Measurements from ENCODE around the gene CD101.
A peak's percentile ranks its signal among the peaks of the same experiment; 100 is the strongest.

Gene CD101

DNA sequence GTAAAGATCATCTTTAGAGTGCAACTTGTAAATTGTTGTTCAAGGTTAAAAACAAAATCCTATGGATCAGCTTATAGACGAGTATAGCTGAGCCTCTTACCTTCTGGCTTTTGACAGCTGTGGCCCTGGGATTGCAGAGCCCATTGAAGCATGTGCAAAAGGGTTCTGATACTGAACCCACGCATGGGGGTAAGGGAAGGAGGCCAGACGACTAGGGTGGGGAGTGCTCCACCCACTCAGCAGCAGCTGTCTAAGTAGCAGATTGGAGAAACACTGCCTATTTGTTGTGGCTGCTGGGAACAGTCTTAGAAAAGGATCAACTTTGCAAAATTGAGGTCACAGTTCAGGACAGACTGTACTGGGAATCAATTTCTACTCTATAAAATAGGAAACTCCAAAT, 16.1 kb downstream of the CD101 start:
- no peak for DNase-seq

DNA sequence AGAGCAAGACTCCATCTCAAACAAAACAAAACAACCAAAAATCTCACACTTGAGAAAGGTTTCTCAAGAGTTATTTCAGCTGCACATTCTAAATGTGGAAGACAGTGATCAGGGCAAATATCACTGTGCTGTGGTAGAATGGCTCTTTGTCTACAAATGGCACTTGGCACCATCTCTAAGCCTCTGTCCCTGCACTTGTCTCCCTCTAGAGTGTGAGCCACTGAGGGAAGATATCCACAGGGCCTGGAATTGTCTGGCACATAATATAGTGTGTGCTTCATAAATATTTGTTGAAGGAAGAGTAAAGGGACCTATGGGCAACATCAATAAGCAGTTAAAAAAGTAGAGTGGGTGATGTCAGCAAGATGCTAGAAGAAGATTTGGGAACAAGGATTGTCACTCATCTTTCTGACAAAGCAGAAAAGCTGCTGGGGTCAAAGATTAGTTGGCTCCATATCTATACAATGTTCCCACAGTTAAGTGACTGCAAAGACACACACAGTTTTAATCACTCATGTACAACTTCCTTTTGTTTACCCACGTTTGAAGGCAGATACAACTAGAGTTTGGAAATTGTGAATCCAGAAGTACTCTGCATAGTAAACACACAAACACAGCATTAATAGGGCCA, 19.1 kb downstream of the CD101 start:
- no peak for DNase-seq

DNA sequence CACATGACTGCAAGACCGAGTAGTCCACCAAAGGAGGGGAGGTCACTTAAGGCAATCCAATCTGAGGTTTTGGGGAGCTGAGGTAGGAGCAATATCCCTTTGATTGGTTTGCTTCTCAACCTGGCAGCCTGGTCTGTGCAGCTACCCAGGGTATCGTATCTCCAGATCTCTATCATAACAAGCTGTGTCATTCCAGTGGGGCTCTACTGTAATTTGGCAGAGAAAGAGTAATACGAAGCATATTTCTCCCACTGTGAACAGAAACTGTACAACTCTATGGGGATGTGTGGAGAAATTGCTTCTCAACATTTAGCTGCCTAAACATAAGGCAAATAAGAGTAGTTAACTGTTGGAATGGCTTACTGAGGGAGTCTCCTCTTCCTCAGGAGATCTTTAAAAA, 20.6 kb downstream of the CD101 start:
- DNase-seq, result no peak

DNA sequence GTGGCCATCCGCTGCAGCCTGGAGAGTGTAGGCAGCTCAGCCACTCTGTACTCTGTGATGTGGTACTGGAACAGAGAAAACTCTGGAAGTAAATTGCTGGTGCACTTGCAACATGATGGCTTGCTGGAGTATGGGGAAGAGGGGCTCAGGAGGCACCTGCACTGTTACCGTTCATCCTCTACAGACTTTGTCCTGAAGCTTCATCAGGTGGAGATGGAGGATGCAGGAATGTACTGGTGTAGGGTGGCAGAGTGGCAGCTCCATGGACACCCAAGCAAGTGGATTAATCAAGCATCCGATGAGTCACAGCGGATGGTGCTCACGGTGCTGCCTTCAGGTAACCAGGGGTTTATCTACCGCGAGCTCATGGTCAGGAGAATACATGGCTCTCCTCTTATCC, 24.0 kb downstream of the CD101 start:
- DNase-seq, result no peak

DNA sequence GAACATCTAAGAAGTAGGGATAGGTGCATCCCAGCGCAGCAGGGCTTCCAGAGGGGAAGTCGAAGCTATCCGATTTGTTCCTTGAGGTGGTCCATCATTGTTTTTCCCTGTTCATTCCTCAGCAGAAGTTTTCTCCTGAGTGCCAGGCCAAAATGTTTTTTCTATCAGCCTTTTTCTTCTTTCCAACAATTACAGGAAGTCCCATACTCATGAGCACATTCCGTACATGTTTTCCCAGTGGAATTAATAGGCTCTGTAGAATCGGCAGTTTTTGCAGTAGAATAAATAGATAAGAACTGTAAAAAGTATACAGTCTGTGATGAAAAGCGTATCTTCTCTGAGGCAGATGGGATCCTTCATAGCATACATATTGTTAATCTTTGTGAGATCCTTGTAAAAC, 24.8 kb downstream of the CD101 start:
- no peak for DNase-seq

DNA sequence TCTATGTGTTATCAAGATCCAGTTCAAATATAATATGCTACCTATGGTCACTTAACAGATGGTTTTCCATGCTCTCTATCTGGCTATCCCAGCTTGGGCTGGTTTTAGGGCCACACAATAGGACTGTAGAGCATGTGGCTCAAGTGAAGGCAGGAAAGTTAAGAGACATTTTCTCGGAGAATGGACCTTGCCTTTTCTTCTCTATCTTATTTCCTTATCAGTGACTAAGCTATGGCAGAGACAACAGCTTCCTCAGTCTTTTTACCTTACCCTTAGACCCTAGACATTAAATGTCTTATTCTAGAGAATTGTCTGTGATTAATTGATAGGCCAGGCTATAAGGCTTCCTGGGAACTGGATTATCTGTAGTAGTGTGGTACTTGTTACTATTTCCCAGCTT, 28.1 kb downstream of the CD101 start:
- no peak for DNase-seq

DNA sequence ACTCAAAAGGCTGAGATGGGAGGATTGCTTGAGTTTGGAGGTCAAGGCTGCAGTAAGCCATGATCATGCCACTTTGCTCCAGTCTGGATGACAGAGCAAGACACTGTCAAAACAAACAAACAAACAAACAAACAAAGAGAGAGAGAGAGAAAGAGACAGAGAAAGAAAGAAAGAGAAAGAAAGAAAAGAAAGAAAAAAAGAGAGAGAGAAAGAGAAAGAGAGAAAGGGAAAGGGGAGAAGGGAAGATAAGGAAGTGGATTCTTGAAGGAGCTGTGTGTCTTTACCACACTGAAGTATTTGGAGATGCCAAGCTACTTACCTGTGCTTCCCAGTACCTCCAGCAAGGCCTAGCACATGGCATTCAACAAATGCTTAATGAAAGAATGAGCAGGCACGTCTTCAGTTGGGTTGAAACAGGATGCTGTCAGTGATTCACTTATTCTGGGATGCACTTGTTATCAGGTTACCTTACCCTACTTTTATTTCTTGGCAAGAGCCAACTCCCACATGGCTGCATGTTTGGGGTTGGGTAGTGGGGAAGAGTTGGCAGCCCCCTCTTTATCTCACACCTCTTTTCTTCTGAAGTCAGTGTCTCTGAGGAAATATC, 28.8 kb downstream of the CD101 start:
- DNase-seq, result no peak

DNA sequence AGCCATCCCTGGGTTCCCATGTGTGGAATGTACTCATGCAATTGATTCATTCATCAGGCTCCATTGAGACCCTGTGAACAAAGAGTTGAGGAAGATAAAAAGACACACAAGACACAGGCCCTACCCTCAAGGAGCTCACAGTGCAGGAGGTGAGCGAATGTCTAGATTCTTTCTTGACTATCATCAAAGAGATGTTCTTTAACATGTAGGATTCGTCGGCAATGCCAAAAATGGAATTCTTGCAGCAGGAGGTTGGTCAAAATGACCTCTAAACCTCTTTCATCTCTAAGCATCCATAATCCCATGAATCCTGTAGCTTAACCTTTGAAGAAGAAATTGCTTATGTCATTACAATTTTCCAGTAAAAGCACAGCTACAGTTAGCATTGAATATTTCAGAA, 30.7 kb downstream of the CD101 start:
- no peak for DNase-seq

DNA sequence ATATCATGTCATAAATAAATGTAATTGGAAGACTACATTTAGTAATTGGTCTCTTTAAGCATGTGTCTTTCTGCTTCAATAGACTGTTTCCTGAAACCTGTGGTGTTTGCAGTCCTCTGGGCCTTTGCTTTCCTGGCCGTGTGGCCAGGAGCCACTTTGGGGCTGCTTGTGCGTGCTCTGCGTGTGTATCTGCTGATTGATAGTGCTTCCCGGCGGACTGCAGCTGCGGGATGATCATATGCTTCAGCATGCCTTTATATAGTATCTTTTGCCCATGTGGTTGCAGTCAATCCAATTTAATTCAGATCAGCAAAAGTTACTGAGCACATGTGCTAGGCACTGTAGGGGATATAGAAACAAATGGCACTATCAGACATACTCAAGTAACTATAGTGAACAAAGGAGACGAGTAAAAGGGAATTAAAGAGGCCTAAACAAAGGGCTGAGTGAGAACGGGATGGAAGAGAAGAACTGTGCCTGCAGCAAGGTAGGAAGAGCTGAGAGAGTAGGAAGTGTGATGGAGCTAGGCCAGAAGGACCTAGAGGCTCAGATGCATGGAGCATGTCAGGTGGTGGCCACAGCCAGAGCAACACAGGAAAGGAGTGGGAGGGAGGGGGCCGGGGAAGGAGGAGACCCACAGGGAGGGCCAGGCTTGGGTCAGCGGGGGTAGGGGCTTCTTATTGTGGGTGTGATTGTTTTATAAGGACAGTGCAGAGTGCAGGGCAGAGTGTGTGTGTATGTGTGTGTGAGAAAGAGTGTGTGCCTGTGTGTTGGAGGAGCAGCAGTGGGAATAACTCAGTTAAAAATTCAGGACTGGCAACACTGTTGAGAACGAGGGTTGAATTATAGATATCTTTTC, 31.4 kb downstream of the CD101 start:
- no peak for DNase-seq

DNA sequence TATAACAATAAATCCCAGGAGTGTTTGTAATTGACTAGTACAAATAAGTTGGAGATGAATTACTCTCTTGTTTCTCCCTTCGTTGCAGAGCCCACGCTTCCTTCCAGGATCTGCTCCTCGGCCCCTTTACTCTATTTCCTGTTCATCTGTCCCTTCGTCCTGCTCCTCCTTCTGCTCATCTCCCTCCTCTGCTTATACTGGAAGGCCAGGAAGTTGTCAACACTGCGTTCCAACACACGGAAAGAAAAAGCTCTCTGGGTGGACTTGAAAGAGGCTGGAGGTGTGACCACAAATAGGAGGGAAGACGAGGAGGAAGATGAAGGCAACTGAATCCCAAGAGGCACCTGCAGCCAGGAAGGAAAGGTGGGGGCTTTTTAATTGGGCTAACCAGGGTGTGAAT, 32.2 kb downstream of the CD101 start:
- DNase-seq, result no peak

DNA sequence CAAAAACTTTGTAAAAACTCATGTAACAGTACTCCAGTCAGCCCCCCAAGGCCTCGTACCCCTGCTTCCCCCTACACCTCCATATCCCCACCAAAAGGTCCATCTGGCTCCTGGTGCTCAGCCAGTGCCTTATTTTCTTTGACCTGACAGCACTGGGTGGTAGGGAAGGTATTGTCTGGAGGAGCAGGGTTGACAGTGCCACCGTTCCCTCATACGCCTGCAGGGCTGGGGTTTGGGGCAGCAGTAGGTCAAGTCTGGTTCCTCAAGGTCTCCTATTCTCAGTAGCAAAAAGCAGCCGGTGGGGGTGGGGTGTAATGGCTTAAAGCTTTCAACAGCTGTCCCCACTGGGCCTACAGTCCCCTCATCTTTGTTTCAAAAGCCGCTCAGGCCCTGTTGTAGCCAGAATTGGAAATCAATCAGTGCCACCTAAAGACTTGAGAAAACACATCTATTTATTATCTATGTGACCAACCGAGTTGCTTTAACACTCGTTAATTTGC, 33.3 kb downstream of the CD101 start:
- no peak for DNase-seq

DNA sequence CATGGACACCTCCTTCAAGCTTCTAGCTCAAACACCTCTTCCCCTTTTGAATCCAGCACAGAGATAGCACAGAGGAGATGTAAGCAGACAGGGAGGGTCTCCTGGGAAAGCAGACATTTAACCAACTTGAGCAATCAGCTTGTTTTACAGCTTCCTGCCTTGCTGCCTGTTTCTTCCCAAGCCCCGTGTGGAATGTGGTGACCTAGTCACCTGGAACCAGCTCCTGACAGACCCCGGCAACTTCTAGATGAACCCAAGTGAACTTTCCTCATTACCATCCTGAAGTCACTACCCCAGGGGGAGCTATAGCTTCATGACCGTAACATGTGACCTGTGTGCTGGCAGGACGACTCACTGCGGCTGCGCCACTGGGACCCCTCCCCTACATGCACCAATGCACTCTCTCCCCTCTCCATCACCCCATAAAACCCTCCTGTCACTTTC, 34.5 kb downstream of the CD101 start:
- no peak for DNase-seq

DNA sequence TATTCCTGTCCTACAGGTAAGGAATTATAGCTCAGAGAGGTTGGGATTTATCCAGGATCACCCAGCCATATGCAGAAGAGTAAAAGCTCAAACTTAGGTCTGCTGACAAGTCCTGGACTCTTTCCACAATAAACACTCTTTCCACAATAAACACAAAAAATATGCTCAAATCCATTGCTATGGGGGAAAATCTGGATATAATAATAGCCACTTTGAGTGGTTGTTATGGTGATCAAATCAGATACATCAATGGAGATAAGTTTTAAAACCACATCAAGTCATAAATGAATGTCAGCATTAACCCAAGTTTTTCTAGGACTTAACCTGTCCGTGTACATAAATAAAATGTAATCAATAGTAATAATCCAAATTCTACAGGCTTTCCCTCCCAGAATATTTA, 36.2 kb downstream of the CD101 start:
- DNase-seq, result no peak

DNA sequence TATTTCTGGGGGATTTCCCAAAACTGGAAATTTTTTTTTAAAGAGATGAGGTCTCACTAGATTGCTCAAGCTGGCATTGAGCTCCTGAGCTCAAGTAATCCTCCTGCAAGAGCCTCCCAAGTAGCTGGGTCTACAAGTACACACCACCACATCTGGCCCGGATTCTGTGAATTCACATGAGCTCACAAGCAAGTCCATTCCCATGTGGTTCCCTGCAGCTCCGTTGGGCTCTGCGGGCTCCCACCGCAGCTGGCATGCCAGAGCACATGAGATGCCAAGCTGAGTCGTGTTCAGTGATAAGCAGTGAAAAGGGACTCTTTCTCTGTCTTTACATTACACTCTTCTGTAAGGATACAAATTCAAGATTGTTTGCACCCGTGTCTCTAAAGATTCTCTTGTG, 36.7 kb downstream of the CD101 start:
- no peak for DNase-seq

DNA sequence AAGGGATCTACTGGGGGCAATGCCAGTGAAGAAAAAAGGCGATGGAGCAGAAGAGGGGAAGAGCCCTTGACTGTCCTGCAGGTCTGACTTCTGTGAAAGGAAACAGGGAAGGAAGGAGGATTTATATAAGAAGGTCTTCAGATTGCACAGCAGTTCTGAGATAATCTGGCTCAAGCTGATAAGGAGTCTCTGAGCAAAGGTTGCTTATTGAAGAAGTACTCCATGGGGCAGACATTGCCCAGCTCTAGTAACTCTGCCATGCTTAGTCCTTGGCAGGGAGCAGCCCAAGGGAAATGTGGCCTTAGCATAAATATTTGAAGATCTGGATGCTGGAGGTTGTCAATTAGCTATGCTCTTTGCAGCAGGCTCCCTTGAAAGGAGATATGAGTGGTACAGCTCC, 42.7 kb downstream of the CD101 start:
- DNase-seq, result no peak

DNA sequence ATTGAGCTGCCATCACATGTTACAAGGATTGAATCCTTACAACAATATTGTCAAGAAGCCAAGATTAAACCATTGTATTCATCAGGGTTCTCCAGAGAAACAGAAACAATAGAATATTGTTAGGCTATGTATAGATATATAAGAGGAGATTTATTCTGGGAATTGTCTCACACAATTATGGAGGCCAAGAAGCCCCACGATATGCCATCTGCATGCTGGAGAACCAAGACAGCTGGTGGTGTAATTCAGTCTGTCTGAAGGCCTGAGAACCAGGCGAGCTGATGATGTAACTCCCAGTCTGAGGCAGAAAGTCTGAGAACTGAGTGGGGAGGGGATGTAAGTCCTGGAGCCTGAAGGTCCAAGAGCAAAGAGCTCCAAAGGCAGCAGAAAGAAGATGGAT, 44.1 kb downstream of the CD101 start:
- no peak for DNase-seq

DNA sequence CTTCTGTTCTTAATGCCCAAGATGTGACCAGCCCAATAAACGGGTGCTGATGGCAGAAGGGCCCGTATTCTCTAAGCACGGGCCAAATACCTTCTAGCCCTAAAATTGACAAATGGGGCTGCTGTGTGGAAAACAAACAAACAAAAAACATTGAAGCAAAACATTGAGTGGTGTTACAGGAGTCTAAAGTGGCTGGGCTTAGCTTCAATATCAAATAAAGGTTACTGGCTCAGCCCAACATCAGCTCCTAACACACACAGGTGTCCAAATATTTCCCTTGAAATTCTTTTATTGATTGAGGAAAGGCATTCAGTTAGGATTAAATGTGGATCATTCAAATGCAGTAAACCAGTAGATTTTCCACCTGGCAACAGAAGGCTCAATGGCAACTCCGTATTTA, 45.2 kb downstream of the CD101 start:
- no peak for DNase-seq

DNA sequence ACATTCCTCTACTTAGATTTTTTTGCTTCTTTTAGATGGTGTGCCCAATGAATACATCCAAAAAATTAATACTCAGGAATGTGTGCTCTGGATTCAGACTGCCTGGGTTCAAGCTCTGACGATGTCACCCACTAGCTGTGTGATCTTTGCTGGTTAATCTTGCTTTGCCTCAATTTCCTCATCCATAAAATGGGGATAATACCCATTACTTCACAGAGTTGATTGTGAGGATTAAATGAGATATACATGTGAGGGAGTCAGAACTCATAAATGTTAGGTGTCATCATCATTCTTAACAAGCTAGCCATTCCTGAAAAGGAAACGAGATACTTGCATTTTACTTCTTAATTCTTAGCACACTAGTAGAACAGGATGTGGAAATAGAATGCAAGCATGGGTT, 45.7 kb downstream of the CD101 start:
- DNase-seq, result no peak

DNA sequence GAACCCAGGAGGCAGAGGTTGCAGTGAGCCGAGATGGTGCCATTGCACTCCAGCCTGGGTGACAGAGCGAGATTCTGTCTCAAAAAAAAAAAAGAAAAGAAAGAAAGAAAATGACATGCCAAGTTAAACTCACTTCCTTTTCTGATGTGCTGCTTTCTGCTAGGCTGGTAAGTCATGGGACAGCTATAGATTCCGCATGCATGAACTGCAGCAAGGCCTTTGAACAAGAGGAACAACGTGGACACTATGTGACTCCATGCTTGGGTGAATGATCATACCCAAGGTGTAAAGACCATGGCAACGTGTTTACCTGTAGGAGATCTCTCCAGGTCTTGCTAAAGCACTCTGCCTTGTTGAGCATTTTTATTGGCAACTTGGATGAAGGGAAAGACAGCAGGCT, 48.3 kb downstream of the CD101 start:
- no peak for DNase-seq

DNA sequence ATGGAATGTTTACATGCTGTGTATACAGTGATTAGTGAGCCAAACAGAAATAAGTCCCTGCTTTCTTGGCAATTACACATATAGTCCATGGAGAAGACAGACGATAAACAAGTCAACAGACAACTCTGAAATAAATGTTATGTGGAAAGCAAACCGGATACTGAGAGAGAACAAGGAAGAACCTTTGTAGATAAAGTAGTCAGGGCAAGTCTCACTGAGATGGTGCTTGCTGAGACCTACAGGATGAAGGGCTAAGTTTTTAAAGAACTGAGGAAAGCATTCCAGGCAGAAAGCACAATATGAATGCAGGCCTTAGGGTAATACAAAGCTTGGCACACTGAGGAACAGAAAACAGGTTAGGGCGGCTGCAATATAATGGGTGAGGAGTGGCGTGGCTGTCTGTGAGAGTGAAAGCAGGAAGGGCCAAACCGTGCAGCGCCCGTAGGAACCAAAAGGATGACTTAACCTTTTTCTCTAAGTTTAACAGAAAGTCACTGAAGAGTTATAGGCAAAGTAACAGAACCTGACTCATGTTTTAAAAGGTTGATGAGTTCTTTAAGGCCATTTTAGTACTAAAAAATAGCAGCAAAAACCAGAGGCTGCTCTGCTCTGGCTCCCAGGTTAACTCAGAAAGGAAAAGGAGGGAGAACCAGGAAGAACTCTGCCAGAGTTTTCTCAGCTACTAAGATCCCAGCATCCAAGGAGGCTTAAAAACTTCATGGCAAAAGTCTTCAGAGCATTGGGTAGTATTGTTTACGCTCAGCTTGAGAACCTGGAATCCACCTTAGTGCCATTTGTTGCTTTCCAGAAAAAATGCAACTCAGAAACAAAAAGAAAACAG, 49.9 kb downstream of the CD101 start:
- DNase-seq, result peak; percentile 41

DNA sequence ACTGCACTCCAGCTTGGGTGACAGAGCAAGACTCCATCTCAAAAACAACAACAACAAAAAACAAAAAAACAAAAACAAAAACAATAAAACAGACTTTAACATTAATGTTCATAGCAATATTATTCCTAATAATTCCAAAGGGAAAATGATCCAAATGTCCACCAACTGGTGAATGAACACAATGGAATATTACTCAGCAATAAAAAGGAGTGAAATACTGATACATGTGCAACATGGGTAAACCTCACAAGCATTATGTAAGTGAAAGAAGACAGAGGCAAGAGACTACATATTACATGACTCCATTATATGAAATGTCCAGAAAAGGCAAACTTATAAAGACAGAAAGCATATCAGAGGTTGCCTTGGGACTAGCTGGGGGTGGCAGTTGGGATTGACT, 52.5 kb downstream of the CD101 start:
- DNase-seq, result no peak

DNA sequence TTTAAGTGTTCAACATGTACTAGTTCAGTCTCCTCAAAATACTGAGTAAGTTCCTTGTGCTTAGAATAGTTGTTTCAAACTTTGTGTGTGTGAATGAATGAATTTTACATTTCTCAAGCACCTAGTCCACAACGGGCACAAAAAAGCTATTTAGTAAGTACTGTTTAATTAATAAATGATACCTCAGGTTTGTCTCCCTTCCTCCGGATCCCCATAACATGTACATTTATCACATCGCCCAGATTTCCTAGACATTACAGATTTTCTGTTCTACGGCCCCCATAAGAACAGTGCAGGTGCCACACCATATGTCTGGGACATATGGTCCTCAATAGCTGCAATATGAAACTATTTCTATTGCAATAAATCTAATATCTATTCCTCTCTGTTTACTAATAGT, 57.2 kb downstream of the CD101 start:
- DNase-seq, result no peak

DNA sequence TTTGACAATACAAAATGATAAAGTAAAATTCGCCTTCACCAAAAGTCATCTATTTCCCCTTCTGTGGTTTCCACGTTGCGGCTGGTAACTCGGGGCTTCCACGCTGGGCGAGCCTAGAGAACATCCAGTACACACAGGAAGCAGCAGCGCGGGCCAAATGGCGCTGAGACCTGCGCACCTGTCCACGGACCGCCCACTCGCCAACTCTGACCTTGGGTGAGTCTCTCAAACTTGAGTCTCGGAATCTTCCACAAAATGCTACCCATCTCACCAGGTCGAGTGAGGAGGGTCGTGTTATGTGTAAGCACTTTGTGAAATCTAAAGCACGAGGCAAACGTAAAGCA, 57.7 kb downstream of the CD101 start:
- peak; percentile 74 for DNase-seq
